ENCODE data around the gene UBQLN4.
"Not testable (repeated sequence)": the region's sequence is repeated elsewhere in the genome, so short reads cannot be mapped to it uniquely, and the experiment has no call there.

UBQLN4 gene

GRCh38 chr1:156063997-156064285 is 10.3 kb upstream of the UBQLN4 start:
- FAIRE-seq = no peak
- no peak for DNase-seq (ENCODE audit: insufficient read length, low spot score)

GRCh38 chr1:156062189-156062588 is 8.6 kb upstream of the UBQLN4 start:
- no peak for FAIRE-seq
- DNase-seq (ENCODE audit: insufficient read length, low spot score) = no peak

- no peak for DNase-seq (ENCODE audit: insufficient read length, low spot score)
Measured at GRCh38 chr1:156060937-156061636, 7.5 kb upstream of the UBQLN4 start, which contains the start of gene RAB25. RAB25 (plus strand) TSS chr1:156061160; CDS start chr1:156061401, 241 bp downstream.

GRCh38 chr1:156056326-156056849 is 2.8 kb upstream of the UBQLN4 start:
- DNase-seq (ENCODE audit: insufficient read length, low spot score) = no peak
- no peak for FAIRE-seq

More at GRCh38 chr1:156060937-156061636, 7.5 kb upstream of the UBQLN4 start, which contains the start of gene RAB25:
- no peak for FAIRE-seq

- DNase-seq (ENCODE audit: insufficient read length, low spot score) (no peak), FAIRE-seq (no peak)
Measured at GRCh38 chr1:156055281-156056048, 1.9 kb upstream of the UBQLN4 start.

GRCh38 chr1:156054500-156055280 is 1.1 kb upstream of the UBQLN4 start, which contains the start of gene LAMTOR2:
LAMTOR2 (plus strand) TSS chr1:156054782; CDS start chr1:156054890, 108 bp downstream.
- DNase-seq (ENCODE audit: insufficient read length, low spot score) = peak; percentile 92
- FAIRE-seq = no peak

GRCh38 chr1:156052862-156053767 is 483 bp downstream of the UBQLN4 start:
- FAIRE-seq = no peak
- peak; percentile 45 for DNase-seq (ENCODE audit: insufficient read length, low spot score)

- no peak for DNase-seq (ENCODE audit: insufficient read length, low spot score)
- no peak for FAIRE-seq
Measured at GRCh38 chr1:156051011-156051725, 2.4 kb downstream of the UBQLN4 start.

GRCh38 chr1:156050376-156050775 is 3.2 kb downstream of the UBQLN4 start:
- no peak for FAIRE-seq
- no peak for DNase-seq (ENCODE audit: insufficient read length, low spot score)

GRCh38 chr1:156048663-156049258 is 4.8 kb downstream of the UBQLN4 start:
- DNase-seq (ENCODE audit: insufficient read length, low spot score) = no peak
- FAIRE-seq = no peak

GRCh38 chr1:156045076-156045475 is 8.5 kb downstream of the UBQLN4 start:
- FAIRE-seq = no peak

GRCh38 chr1:156042828-156043227 is 10.8 kb downstream of the UBQLN4 start:
- FAIRE-seq (no peak), DNase-seq (ENCODE audit: insufficient read length, low spot score) (no peak)

More at GRCh38 chr1:156045076-156045475, 8.5 kb downstream of the UBQLN4 start:
- no peak for DNase-seq (ENCODE audit: insufficient read length, low spot score)

- DNase-seq (ENCODE audit: insufficient read length, low spot score); FAIRE-seq: not testable (repeated sequence)
Measured at GRCh38 chr1:156034991-156035390, 18.6 kb downstream of the UBQLN4 start.

- DNase-seq (ENCODE audit: insufficient read length, low spot score) = no peak
- no peak for FAIRE-seq
Measured at GRCh38 chr1:156033011-156033410, 20.6 kb downstream of the UBQLN4 start.

- DNase-seq (ENCODE audit: insufficient read length, low spot score) (no peak), FAIRE-seq (no peak)
Measured at GRCh38 chr1:156026588-156026987, 27.0 kb downstream of the UBQLN4 start.

- FAIRE-seq (no peak), DNase-seq (ENCODE audit: insufficient read length, low spot score) (no peak)
Measured at GRCh38 chr1:156025876-156026275, 27.7 kb downstream of the UBQLN4 start.

GRCh38 chr1:156024801-156025200 is 28.8 kb downstream of the UBQLN4 start:
- no peak for DNase-seq (ENCODE audit: insufficient read length, low spot score)
- FAIRE-seq = no peak

- no peak for DNase-seq (ENCODE audit: insufficient read length, low spot score)
- FAIRE-seq = no peak
Measured at GRCh38 chr1:156021954-156022353, 31.6 kb downstream of the UBQLN4 start.

- no peak for DNase-seq (ENCODE audit: insufficient read length, low spot score)
- no peak for FAIRE-seq
Measured at GRCh38 chr1:156021093-156021428, 32.5 kb downstream of the UBQLN4 start.
